HepG2 (cell line): Measurements from ENCODE around the gene DNAJC10. TPM values are rescaled to one million over a fixed set of nuclear protein-coding genes. Genes with fewer than 3 reads are reported as not detected.

ENCODE experiments used
- ATAC-seq: fragments of 200-7000 bp; cut with Tn5 transposase; 3 replicates; pipeline ENCODE4 v1.9.1; 2020; ENCODE audit warnings: mild to moderate bottlenecking, moderate library complexity
- BruUV-seq: library from RNA; stranded (reverse); fragments of 400-500 nt; replicated peaks from 2 replicates; lab custom pipeline; 2021; lab: Mats Ljungman, UMichigan
- CTCF ChIA-PET: fragments of 300-600 bp; formaldehyde crosslinking; extraction: SDS; loops from one replicate; lab custom pipeline; 2021; ENCODE audit warnings: low total read pairs, inconsistent platforms, low intra/inter-chr PET ratio; lab: Yijun Ruan, JAX
- POLR2A ChIA-PET: fragments of 350-600 bp; sonication (Branson Sonifier 250); formaldehyde crosslinking; loops from one replicate; lab custom pipeline; 2020; ENCODE audit warnings: antibody characterized with exemption, inconsistent platforms; lab: Yijun Ruan, JAX
- DNase-seq: peaks from one replicate; pipeline ENCODE4 v3.0.0-alpha.2; 2015; ENCODE audit warnings: low spot score
- FAIRE-seq: peaks from 3 replicates; lab custom pipeline; 2011; peaks lifted over from hg19 to GRCh38; lab: Jason Lieb, UNC
- H2AFZ ChIP-seq: one replicate; pipeline ENCODE4 v1.6.1; 2011; ENCODE audit warnings: low read length, inconsistent platforms
- H3K27ac ChIP-seq: fragments of 300-600 bp; 3 replicates; pipeline ENCODE4 v1.8.0; 2011; ENCODE audit warnings: mixed run types, mild to moderate bottlenecking, mixed read lengths, low read length, inconsistent platforms; ENCODE audit not compliant: insufficient read depth; ENCODE audit errors: extremely low read length
- H3K27me3 ChIP-seq, 2 experiments: fragments of 200-600 bp in 1 of 2; 2 replicates in 1 of 2; 3 replicates in 1 of 2; pipeline versions ENCODE4 v1.6.0 to v1.8.0; 2011; ENCODE audit warnings: low read length in 2 of 2, mild to moderate bottlenecking in 2 of 2, moderate library complexity in 2 of 2, inconsistent platforms in 1 of 2; ENCODE audit not compliant: insufficient read depth in 2 of 2, control insufficient read depth in 1 of 2
- H3K36me3 ChIP-seq, 2 experiments: fragments of 200-600 bp in 1 of 2; replicated peaks in 1 of 2; 2 replicates in 1 of 2; 3 replicates in 1 of 2; pipeline versions ENCODE4 v1.5.1 to v1.8.0; 2011; ENCODE audit warnings: low read length in 2 of 2, inconsistent platforms in 1 of 2; ENCODE audit not compliant: insufficient read depth in 2 of 2, control insufficient read depth in 1 of 2
- H3K4me1 ChIP-seq: 2 replicates; pipeline ENCODE4 v1.5.1; 2012; ENCODE audit warnings: low read length, inconsistent platforms; ENCODE audit not compliant: insufficient read depth
- H3K4me2 ChIP-seq: 2 replicates; pipeline ENCODE4 v1.6.0; 2011; ENCODE audit warnings: low read depth, low read length, inconsistent platforms
- H3K4me3 ChIP-seq, 3 experiments: fragments of 200-600 bp in 1 of 3; sonication (generic), shearing (Covaris generic) in 1 of 3; replicated peaks in 1 of 3; 2 replicates each; pipeline ENCODE4 v1.5.1; 2011 to 2016; ENCODE audit warnings: low read length in 3 of 3, inconsistent platforms in 2 of 3, low read depth in 2 of 3, mild to moderate bottlenecking in 2 of 3, control low read depth in 1 of 3, mixed read lengths in 1 of 3; ENCODE audit not compliant: insufficient read depth in 1 of 3
- H3K79me2 ChIP-seq: one replicate; pipeline ENCODE4 v1.6.1; 2011; ENCODE audit warnings: low read length, inconsistent platforms; ENCODE audit not compliant: insufficient read depth
- H3K9ac ChIP-seq: 2 replicates; pipeline ENCODE4 v1.6.0; 2011; ENCODE audit warnings: mild to moderate bottlenecking, low read depth, low read length, inconsistent platforms; ENCODE audit not compliant: insufficient read depth
- H3K9me3 ChIP-seq: 2 replicates; pipeline ENCODE4 v1.5.1; 2012; ENCODE audit warnings: mild to moderate bottlenecking, low read length
- H4K20me1 ChIP-seq: 2 replicates; pipeline ENCODE4 v1.6.0; 2011; ENCODE audit warnings: inconsistent platforms, mild to moderate bottlenecking, low read length, moderate library complexity; ENCODE audit not compliant: insufficient read depth
- CEBPZ ChIP-seq: IDR thresholded peaks from 2 replicates; pipeline ENCODE4 v1.6.1; 2012; ENCODE audit warnings: low read length, improper control_type of control experiment
- E2F5 ChIP-seq: sonication (generic); formaldehyde crosslinking; conservative IDR thresholded peaks from 2 replicates; pipeline ENCODE4 v1.4.0; 2020; ENCODE audit warnings: missing genetic modification reagents
- SRSF9 ChIP-seq: fragments of 200-400 bp; formaldehyde crosslinking; IDR thresholded peaks from 2 replicates; pipeline ENCODE4 v1.6.1; 2018; ENCODE audit warnings: borderline replicate concordance, mild to moderate bottlenecking, low read depth, low read length; ENCODE audit not compliant: insufficient read depth, poor library complexity, severe bottlenecking
- TFAP4 ChIP-seq: sonication (generic); IDR thresholded peaks from 2 replicates; pipeline ENCODE4 v1.6.1; 2016; ENCODE audit warnings: low read depth, borderline replicate concordance
- ZBTB25 ChIP-seq: IDR thresholded peaks from 2 replicates; pipeline ENCODE4 v1.6.1; 2018; ENCODE audit warnings: missing genetic modification reagents
- ZNF276 ChIP-seq: sonication (generic); formaldehyde crosslinking; IDR thresholded peaks from 2 replicates; pipeline ENCODE4 v1.4.0; 2020; ENCODE audit warnings: mild to moderate bottlenecking, low read depth, missing genetic modification reagents
- ZNF34 ChIP-seq: sonication (generic); formaldehyde crosslinking; IDR thresholded peaks from 2 replicates; pipeline ENCODE4 v1.4.0; 2020; ENCODE audit warnings: mild to moderate bottlenecking, missing genetic modification reagents, borderline replicate concordance
- ZNF431 ChIP-seq: sonication (generic); formaldehyde crosslinking; IDR thresholded peaks from 2 replicates; pipeline ENCODE4 v1.9.0; 2022; ENCODE audit warnings: missing genetic modification reagents, low read depth, mild to moderate bottlenecking, borderline replicate concordance
- ZNF776 ChIP-seq: sonication (generic); formaldehyde crosslinking; IDR thresholded peaks from 2 replicates; pipeline ENCODE4 v1.4.0; 2020; ENCODE audit warnings: mild to moderate bottlenecking, missing genetic modification reagents
- WGBS: methylation state at CpG from one replicate; pipeline ENCODE4 v1.1.6; 2017; ENCODE audit warnings: low lambda C conversion rate; 5-methylcytosine and 5-hydroxymethylcytosine counted together
- in situ Hi-C: cut with HindIII; loops from 2 replicates; pipeline ENCODE4 v1.10.0; 2017; ENCODE audit warnings: low pct_unique_long_range_greater_than_20kb; ENCODE audit not compliant: extremely low pct_ligation_motif_present
- intact Hi-C: fragments of 100-400 bp; cut with micrococcal nuclease; formaldehyde crosslinking; loops from one replicate; pipeline ENCODE4 v1.10.0; 2022; ENCODE audit not compliant: unreplicated experiment
- polyA plus RNA-seq, 8 experiments: library from polyadenylated mRNA; depleted of rRNA in 3 of 8; stranded (reverse) in 7 of 8; unstranded in 1 of 8; fragments of >200 nt; fragmentation: Illumina TruSeq in 4 of 8; extraction: Trizol in 4 of 8; gene quantifications; 2 replicates each; pipeline versions ENCODE4 v1.2.1 to v1.2.3, GENCODE V29; 2011 to 2016; ENCODE audit warnings: low read depth in 4 of 8, missing spikeins in 1 of 8, mixed read lengths in 1 of 8; ENCODE audit not compliant: insufficient read depth in 1 of 8
- total RNA-seq, 5 experiments: library from RNA; depleted of rRNA; stranded (reverse); fragments of >200 nt; fragmentation: Illumina TruSeq; extraction: Trizol; gene quantifications; 2 replicates each; pipeline ENCODE4 v1.2.3, GENCODE V29; 2016; ENCODE audit warnings: low read depth in 1 of 5

DNAJC10 gene
- total and polyA plus RNA-seq, 2 of the 13 experiments (the other 11 are each of a cell fraction or from before 2014, with no cell fraction given), result 44.1 to 178 TPM

- no peaks in the 10 kb centered on the region for H3K9me3 ChIP-seq
- peaks cover 15 to 84% of the 10 kb centered on the region in 2 experiments for H3K36me3 ChIP-seq
- H2AFZ ChIP-seq, result no peak overlapping the region
- no peaks in the 10 kb centered on the region for H4K20me1 ChIP-seq
- intact Hi-C loops (loop anchor here (1.0 to 10.0 kb wide), 3 partner anchors 119 to 579 kb away; no protein-coding TSS in a partner anchor), in situ Hi-C loops (no loop called here)
- no peak overlapping the region for H3K4me2 ChIP-seq
- WGBS, result 77% methylated on average over 11 of the region's 11 CpGs
- ChIA-PET POLR2A (no interaction called here), CTCF (interaction anchor here (1.7 kb wide), 1 partner anchor 216 kb away, joined by 15 read pairs; no protein-coding TSS in a partner anchor)
- no peak overlapping the region for H3K9ac ChIP-seq
- FAIRE-seq (peak; percentile 92), ATAC-seq (peak; percentile 84), DNase-seq (peak; percentile 62)
- no peaks in the 10 kb centered on the region for H3K27me3 ChIP-seq
- H3K4me1 ChIP-seq, result 0 out of 2 replicates have a peak, but pooled peaks cover 7% of the 10 kb centered on the region
- no peak overlapping the region for H3K4me3 ChIP-seq
- H3K27ac ChIP-seq, result no peak overlapping the region
- BruUV-seq, result no TSS peak
- no peaks in the 10 kb centered on the region for H3K79me2 ChIP-seq
- no peak for TF ChIP-seq CEBPZ
- no peak for TF ChIP-seq ZBTB25 (CRISPR knock-in tag)
- no peak for TF ChIP-seq ZNF431 (CRISPR knock-in tag)
- TF ChIP-seq ZNF776, result no peak
- no peak for TF ChIP-seq E2F5 (CRISPR knock-in tag)
- TF ChIP-seq ZNF276 (CRISPR knock-in tag), result no peak
- TF ChIP-seq ZNF34, result no peak
- 0 out of 2 replicates have a peak, but pooled peaks have one; percentile 28 for TF ChIP-seq TFAP4
- no peak for TF ChIP-seq SRSF9
These were observed 47.4 kb downstream of the DNAJC10 start for GRCh38 chr2:182763311-182763912.
